Measurements from ENCODE around the gene CHRNG. TPM values are rescaled to one million over a fixed set of nuclear protein-coding genes. Genes with fewer than 3 reads are reported as not detected.

CHRNG gene, protein sequence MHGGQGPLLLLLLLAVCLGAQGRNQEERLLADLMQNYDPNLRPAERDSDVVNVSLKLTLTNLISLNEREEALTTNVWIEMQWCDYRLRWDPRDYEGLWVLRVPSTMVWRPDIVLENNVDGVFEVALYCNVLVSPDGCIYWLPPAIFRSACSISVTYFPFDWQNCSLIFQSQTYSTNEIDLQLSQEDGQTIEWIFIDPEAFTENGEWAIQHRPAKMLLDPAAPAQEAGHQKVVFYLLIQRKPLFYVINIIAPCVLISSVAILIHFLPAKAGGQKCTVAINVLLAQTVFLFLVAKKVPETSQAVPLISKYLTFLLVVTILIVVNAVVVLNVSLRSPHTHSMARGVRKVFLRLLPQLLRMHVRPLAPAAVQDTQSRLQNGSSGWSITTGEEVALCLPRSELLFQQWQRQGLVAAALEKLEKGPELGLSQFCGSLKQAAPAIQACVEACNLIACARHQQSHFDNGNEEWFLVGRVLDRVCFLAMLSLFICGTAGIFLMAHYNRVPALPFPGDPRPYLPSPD
- total RNA-seq: not detected

DNA sequence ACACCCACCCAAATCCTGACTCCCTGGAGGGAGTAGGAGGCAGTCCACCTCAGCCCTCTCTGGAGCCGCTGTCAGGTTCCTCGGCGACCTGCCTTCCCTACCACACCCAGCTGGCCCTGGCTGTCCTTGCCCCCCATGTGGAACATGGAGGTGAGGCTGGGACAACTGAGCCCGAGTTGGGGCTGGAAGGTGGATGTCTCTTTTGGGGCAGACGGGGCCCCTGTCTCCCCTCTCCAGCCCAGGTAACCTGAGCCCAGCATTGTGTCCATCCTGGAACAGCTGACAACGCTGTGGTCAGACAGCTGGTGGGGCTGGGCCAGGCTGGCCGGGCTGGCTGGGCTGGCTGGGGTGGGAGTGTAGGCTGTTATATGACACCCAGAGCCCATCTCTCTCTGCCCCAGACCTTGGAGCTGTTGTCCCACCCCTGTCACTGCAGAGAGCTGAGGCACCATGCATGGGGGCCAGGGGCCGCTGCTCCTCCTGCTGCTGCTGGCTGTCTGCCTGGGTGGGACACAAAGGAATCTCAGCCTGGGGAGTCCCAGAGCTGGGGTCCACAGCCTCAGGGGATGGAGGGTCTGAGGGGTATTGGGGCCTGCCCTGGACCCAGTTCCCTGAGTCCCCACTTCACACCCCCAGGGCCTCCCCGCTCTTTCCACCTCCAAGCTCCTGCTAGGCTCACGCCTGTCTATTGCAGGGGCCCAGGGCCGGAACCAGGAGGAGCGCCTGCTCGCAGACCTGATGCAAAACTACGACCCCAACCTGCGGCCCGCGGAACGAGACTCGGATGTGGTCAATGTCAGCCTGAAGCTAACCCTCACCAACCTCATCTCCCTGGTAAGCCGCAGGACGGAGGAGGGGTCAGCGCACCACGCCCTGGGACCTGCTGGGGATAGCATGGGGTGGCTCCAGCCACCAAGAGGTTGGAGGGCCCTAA, at the start of gene CHRNG:
CHRNG (plus strand) TSS at position 395 of the 934 bp plus-strand sequence; CDS start at position 451, 56 bp downstream.
- no peak for DNase-seq

DNA sequence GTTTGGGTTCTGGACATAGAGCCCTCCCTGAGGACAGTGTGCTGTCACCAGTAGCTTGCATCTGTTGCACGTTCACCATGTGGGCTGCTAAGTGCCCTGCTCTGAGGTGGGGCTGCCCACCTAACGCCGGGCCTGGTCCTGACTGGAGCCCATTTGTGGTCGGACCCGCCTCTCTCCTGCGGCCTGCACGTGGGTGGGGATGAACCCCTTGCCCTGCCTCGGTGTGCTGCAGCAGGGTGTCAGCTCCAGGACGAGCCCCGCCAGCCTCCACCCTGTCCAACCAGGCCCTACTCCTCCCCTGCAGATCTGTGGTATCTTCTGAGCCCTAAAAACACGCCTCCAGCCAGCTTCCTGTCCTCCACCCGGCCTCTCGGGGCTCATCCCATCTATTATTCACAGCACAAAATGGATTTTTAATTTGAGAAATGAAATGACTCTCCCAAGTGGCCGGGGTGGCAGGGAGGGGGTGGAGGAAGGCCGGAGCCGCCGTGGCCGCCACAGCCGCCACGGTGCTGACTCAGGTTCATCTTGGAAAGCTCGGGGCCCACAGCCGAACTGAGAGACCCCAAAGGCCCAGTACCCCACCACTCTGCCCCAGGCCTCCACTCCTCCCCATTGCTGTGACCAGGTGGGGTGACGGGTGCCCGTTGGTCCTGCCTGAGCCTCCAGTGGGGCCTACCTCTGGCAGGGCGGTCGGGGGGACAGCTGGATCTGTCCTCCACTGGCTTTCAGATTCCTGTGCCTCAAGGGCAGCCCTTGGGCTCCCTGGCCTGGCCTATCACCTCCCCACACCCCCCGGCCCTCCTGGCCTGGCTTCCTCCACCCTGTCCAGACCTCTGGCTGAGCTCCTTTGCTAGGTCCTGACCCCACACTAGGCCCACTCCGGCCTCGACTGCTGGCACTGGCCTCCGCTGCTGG, 49.0 kb upstream of the CHRNG start:
- peaks cover 3 to 8% of the 10 kb centered on the region in 2 donors for H3K27me3 ChIP-seq
- no peak for TF ChIP-seq POLR2A (IDR thresholded peaks at IDR 0.05)
- TF ChIP-seq, protein P1, sequence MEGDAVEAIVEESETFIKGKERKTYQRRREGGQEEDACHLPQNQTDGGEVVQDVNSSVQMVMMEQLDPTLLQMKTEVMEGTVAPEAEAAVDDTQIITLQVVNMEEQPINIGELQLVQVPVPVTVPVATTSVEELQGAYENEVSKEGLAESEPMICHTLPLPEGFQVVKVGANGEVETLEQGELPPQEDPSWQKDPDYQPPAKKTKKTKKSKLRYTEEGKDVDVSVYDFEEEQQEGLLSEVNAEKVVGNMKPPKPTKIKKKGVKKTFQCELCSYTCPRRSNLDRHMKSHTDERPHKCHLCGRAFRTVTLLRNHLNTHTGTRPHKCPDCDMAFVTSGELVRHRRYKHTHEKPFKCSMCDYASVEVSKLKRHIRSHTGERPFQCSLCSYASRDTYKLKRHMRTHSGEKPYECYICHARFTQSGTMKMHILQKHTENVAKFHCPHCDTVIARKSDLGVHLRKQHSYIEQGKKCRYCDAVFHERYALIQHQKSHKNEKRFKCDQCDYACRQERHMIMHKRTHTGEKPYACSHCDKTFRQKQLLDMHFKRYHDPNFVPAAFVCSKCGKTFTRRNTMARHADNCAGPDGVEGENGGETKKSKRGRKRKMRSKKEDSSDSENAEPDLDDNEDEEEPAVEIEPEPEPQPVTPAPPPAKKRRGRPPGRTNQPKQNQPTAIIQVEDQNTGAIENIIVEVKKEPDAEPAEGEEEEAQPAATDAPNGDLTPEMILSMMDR (IDR thresholded peaks at IDR 0.05): no peak
- no peak for DNase-seq

More for the DNA sequence above, at the start of gene CHRNG:
- Histone ChIP-seq H3K4me1 (no peaks in the 10 kb centered on the region), H3K27me3 (no peaks in the 10 kb centered on the region), H3K36me3 (no peaks in the 10 kb centered on the region), H3K4me3 (no peak within 1 kb of the TSS), H3K27ac (no peak within 1 kb of the TSS), H3K9me3 (no peaks in the 10 kb centered on the region)
- intact Hi-C loops (cut with DNase I; ENCODE audit: low total_unique reads): no loop called here
- TF ChIP-seq POLR2A (IDR thresholded peaks at IDR 0.05): no peak
- TF ChIP-seq, protein P1 (IDR thresholded peaks at IDR 0.05): no peak

DNA sequence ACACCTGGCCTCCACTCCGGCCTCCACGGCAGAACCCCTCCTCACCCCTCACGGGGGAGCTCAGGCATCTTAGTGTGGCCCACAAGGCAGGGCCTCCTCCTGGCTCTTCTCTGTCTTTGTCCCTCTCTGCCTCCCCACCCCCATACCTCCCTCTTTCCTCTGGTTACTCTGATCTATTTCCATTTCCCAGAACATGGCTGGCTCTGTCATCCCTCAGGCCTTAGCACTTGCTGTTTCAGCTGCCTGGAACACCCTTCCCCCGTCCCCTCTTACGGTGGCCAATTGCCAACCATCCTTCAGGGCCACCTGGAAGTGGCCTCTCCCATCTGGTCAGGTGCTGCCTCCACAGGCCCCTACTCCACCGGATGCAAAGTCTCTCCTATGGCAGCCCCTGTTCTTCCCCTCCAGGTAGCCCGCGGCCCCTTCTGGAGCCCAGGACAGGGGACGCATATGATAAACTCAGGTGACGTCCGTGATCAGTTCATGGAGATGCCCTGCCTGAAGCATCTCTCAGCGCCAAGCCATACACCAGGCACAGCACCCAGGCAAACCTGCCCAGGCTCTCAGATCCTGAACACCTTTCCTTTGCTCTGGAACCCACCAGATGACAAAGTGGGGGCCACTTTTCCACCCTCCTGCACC, 48.2 kb upstream of the CHRNG start:
- TF ChIP-seq, protein P1 (IDR thresholded peaks at IDR 0.05): no peak
- TF ChIP-seq POLR2A (IDR thresholded peaks at IDR 0.05): no peak
- no peak for DNase-seq
- H3K27me3 ChIP-seq: peaks cover 0 to 5% of the 10 kb centered on the region in 2 donors

More for the DNA sequence above, 49.0 kb upstream of the CHRNG start:
- intact Hi-C loops (cut with DNase I; ENCODE audit: low total_unique reads): no loop called here
- Histone ChIP-seq H3K4me3 (no peak overlapping the region), H3K9me3 (no peaks in the 10 kb centered on the region), H3K4me1 (peaks cover 0 to 6% of the 10 kb centered on the region in 2 donors), H3K36me3 (no peaks in the 10 kb centered on the region), H3K27ac (no peak overlapping the region)

DNA sequence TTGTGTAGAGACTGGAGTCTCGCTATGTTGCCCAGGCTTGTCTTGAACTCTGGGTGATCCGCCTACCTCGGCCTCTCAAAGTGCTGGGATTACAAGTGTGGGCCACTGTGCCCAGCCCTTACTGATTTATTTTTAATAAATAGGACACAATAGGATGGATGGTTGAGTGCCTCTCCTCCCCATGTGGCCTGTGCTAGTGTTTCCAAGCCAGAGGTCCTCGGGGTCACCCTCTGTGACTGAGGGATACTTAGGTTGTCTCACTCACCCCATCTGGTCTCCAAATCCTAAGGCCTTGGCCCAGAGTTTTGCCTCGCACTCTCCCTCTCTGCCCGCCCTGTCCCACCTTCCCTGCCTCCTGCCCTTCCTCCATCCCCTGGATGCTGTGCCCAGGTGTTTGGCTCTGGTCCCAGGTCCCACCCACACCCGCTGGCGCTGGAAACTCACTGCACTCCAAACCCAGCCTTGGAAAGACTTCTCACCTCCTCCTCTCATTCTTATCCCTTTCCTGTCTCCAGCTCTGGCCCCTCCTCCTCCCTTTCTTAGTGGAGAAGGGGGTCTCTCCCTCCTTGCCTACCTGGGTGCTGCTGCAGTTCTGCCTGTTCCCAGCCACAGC, 47.1 kb upstream of the CHRNG start:
- Histone ChIP-seq H3K4me1 (no peaks in the 10 kb centered on the region), H3K27ac (no peak overlapping the region), H3K27me3 (no peaks in the 10 kb centered on the region), H3K4me3 (no peak overlapping the region), H3K36me3 (no peaks in the 10 kb centered on the region), H3K9me3 (no peaks in the 10 kb centered on the region)
- intact Hi-C loops (cut with DNase I; ENCODE audit: low total_unique reads): no loop called here
- no peak for DNase-seq
- TF ChIP-seq, protein P1 (IDR thresholded peaks at IDR 0.05): no peak
- no peak for TF ChIP-seq POLR2A (IDR thresholded peaks at IDR 0.05)

More for the DNA sequence above, 48.2 kb upstream of the CHRNG start:
- no peak overlapping the region for H3K4me3 ChIP-seq
- no peaks in the 10 kb centered on the region for H3K36me3 ChIP-seq
- H3K4me1 ChIP-seq: no peaks in the 10 kb centered on the region
- H3K27ac ChIP-seq: no peak overlapping the region
- no peaks in the 10 kb centered on the region for H3K9me3 ChIP-seq
- intact Hi-C loops (cut with DNase I; ENCODE audit: low total_unique reads): no loop called here

All from uterus (tissue), 4 donors.